Thyroid gland (tissue), 4 donors: ENCODE results near the gene F10. TPM values are rescaled to one million over a fixed set of nuclear protein-coding genes. Genes with fewer than 3 reads are reported as not detected.

ENCODE experiments used
- DNase-seq, 2 donors: peaks; one replicate each; pipeline ENCODE4 v3.0.0-alpha.2; 2019
- H3K27ac ChIP-seq, 3 donors: fragments of 200-600 bp; sonication (generic); 1 replicate in 2 of 3; 2 replicates in 1 of 3; pipeline ENCODE4 v1.5.1; 2016 to 2019; ENCODE audit warnings: mild to moderate bottlenecking in 1 of 3, moderate library complexity in 1 of 3
- H3K27me3 ChIP-seq: fragments of 200-600 bp; sonication (generic); one replicate; pipeline ENCODE4 v1.5.1; 2019
- H3K36me3 ChIP-seq, 2 donors: fragments of 200-600 bp; sonication (generic); one replicate each; pipeline ENCODE4 v1.5.1; 2016 to 2019
- H3K4me1 ChIP-seq, 2 donors: fragments of 200-600 bp; sonication (generic); one replicate each; pipeline ENCODE4 v1.5.1; 2017 to 2019
- H3K4me3 ChIP-seq, 3 donors: fragments of 200-600 bp; sonication (generic); replicated peaks in 1 of 3; 1 replicate in 2 of 3; 2 replicates in 1 of 3; pipeline ENCODE4 v1.5.1; 2016; ENCODE audit warnings: mild to moderate bottlenecking in 1 of 3
- H3K9me3 ChIP-seq: fragments of 200-600 bp; sonication (generic); one replicate; pipeline ENCODE4 v1.5.1; 2017
- POLR2A ChIP-seq, 2 donors: fragments of 450-650 bp; IDR thresholded peaks; one replicate each; pipeline ENCODE4 v1.6.1; 2017; ENCODE audit warnings: antibody characterized with exemption in 2 of 2, mild to moderate bottlenecking in 2 of 2, moderate library complexity in 1 of 2
- WGBS, 2 donors: methylation state at CpG; one replicate each; pipeline ENCODE4 v1.1.5; 2017; 5-methylcytosine and 5-hydroxymethylcytosine counted together
- intact Hi-C: fragments of 100-400 bp; cut with DNase I; formaldehyde crosslinking; loops from one replicate; pipeline ENCODE4 v1.15.1; 2023
- total RNA-seq, 4 donors: library from RNA; depleted of rRNA; stranded (reverse); fragments of >200 nt; gene quantifications; one replicate each; pipeline ENCODE4 v1.2.3, GENCODE V29; 2016
- TF ChIP-seq, protein P1 (sequence below), 6 experiments: fragments of 200-600 bp in 3 of 6; fragments of 450-650 bp in 3 of 6; sonication (generic) in 3 of 6; IDR thresholded peaks; one replicate each; pipeline ENCODE4 v1.5.1; 2016 to 2019; ENCODE audit warnings: antibody characterized with exemption in 6 of 6, mild to moderate bottlenecking in 2 of 6, inconsistent platforms in 1 of 6, moderate library complexity in 1 of 6

F10 gene
- total RNA-seq, 4 donors from 2014 or later: 4.0 to 19.9 (median 7.0) TPM

DNA sequence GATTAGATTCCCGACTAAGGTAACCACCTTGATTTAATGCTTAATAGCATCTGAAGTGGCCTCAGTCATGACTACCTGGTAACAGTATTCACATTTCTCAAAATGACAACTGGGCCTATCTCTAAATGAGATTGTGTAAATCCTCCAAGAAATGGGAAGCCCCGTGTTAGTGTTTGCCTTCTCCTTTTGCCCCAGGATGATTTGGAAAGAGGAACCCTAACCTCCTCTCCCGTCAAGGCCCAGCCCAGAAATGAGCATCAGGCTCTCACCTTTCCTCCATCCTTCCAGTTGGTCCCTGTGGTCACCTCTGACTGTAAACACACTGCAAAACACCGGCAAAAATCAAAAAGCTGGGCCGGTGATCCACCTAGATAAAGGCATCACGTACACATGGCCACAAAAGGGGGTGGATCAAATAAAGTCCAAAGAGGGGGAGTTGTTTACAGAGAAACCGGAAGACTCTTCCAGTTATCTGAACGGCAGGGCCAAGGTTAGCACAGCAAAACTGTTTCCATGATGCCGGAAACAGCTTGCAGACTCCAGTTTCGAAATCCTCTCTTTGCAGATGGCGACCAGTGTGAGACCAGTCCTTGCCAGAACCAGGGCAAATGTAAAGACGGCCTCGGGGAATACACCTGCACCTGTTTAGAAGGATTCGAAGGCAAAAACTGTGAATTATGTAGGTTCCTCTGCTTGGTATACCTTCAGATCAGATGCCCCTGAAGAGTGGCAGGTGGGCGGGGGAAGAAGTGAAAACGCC lies 16.4 kb downstream of the F10 start:
- intact Hi-C loops: no loop called here
- WGBS, 2 donors: 84 to 85% methylated on average over 16 of the region's 16 CpGs
- Histone ChIP-seq H3K36me3 (no peaks in the 10 kb centered on the region), H3K4me3 (no peak overlapping the region), H3K27ac (no peak overlapping the region), H3K27me3 (no peaks in the 10 kb centered on the region), H3K4me1 (peaks cover 0 to 7% of the 10 kb centered on the region in 2 donors), H3K9me3 (no peaks in the 10 kb centered on the region)
- TF ChIP-seq, protein P1, sequence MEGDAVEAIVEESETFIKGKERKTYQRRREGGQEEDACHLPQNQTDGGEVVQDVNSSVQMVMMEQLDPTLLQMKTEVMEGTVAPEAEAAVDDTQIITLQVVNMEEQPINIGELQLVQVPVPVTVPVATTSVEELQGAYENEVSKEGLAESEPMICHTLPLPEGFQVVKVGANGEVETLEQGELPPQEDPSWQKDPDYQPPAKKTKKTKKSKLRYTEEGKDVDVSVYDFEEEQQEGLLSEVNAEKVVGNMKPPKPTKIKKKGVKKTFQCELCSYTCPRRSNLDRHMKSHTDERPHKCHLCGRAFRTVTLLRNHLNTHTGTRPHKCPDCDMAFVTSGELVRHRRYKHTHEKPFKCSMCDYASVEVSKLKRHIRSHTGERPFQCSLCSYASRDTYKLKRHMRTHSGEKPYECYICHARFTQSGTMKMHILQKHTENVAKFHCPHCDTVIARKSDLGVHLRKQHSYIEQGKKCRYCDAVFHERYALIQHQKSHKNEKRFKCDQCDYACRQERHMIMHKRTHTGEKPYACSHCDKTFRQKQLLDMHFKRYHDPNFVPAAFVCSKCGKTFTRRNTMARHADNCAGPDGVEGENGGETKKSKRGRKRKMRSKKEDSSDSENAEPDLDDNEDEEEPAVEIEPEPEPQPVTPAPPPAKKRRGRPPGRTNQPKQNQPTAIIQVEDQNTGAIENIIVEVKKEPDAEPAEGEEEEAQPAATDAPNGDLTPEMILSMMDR (IDR thresholded peaks at IDR 0.05): no peak
- TF ChIP-seq POLR2A (IDR thresholded peaks at IDR 0.05): no peak
- no peak for DNase-seq

DNA sequence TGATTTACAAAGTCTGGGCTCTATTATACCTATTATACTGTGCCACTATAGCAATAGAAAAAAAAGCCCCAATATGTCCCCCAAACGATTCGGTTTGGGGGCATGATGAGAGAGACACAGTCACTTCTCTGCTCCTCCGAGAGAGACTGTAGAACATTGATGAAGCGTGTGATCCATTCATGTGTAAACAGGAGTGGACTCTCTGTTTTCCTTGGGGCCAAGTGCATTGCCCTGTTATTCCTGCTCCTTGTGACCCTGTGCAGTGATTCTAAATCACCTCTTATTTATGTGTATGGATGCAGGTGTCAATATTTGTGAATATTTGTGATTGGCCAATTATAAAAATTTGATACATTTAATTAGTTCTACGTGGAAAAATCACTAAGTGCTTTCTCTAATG lies 17.0 kb downstream of the F10 start:
- TF ChIP-seq POLR2A (IDR thresholded peaks at IDR 0.05): no peak
- TF ChIP-seq, protein P1 (IDR thresholded peaks at IDR 0.05): no peak
- peaks cover 0 to 7% of the 10 kb centered on the region in 2 donors for H3K4me1 ChIP-seq
- H3K4me3 ChIP-seq: no peak overlapping the region
- no peaks in the 10 kb centered on the region for H3K9me3 ChIP-seq
- H3K27ac ChIP-seq: no peak overlapping the region
- H3K27me3 ChIP-seq: no peaks in the 10 kb centered on the region
- intact Hi-C loops: no loop called here
- H3K36me3 ChIP-seq: no peaks in the 10 kb centered on the region
- WGBS, 2 donors: 36 to 48% methylated on average over 5 of the region's 5 CpGs
- DNase-seq: peak in 1 of 2 donors; percentile 4

DNA sequence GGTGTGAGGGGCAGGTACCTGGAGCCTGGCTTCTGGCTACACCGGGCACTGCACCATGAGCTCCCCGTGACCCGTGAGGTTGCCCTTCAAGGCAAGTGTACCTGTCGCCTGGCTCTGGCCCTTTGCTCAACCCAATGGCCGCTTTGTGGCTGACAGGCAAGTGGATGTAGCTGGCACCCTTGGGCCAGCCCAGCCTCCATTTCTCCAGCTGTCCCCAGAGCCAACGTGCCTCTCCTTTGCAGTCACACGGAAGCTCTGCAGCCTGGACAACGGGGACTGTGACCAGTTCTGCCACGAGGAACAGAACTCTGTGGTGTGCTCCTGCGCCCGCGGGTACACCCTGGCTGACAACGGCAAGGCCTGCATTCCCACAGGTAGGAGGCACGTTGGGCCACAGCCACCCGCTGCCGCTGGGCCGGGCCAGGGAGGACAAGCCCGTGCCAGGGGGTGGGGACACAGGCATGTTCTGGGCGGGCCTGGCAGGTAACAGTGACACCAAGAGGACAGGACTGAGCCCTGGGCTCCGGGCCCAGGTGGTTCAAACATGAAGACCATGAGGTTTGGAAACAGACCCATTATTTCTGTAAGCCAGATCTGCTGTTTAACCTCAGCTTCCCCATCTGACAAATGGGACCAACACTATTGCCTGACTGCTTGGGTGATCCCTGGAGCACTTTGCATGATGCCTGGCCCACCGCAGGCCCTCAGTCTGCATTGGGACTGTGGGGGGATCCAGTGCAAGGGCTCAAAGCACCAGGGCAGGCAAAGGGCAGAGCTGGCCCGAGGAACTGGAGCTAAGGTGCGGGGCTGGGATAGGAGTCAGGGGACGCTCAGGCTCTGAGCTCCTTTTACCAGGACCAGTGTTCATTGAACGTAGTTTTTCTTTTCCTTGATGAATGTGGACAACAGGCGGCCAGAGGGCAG lies 18.3 kb downstream of the F10 start:
- 94 to 99% methylated on average over 15 to 17 of the region's 26 CpGs for WGBS, 2 donors
- TF ChIP-seq POLR2A (IDR thresholded peaks at IDR 0.05): no peak
- TF ChIP-seq, protein P1 (IDR thresholded peaks at IDR 0.05): no peak
- Histone ChIP-seq H3K36me3 (no peaks in the 10 kb centered on the region), H3K4me3 (no peak overlapping the region), H3K4me1 (peaks cover 0 to 7% of the 10 kb centered on the region in 2 donors), H3K27ac (no peak overlapping the region), H3K9me3 (no peaks in the 10 kb centered on the region), H3K27me3 (no peaks in the 10 kb centered on the region)
- DNase-seq: peak in 1 of 2 donors; percentile 2
- intact Hi-C loops: no loop called here

DNA sequence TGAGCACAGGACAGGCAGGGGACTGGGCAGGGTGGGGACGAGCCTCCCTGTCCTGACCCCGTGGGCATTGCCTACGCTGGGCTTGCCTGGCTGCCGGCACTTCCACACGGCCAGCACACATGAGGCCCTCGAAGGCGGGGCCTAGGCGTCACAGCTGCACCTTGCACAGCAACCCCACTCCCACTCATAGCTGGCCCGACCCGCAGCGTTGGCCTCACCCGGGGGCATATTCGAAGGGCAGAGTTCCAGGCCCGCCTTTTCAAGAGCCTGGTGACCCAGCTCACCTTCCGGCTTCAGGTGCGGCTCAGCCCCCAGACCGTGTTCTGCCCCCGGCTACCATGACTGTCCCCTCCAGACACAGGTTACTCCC lies 19.0 kb downstream of the F10 start:
- H3K36me3 ChIP-seq: no peaks in the 10 kb centered on the region
- H3K27me3 ChIP-seq: no peaks in the 10 kb centered on the region
- intact Hi-C loops: no loop called here
- H3K27ac ChIP-seq: no peak overlapping the region
- 94 to 95% methylated on average over 10 to 16 of the region's 18 CpGs for WGBS, 2 donors
- H3K4me1 ChIP-seq: peaks cover 0 to 7% of the 10 kb centered on the region in 2 donors
- peak in 1 of 2 donors; percentile 1 for DNase-seq
- no peak overlapping the region for H3K4me3 ChIP-seq
- no peaks in the 10 kb centered on the region for H3K9me3 ChIP-seq
- no peak for TF ChIP-seq POLR2A (IDR thresholded peaks at IDR 0.05)
- TF ChIP-seq, protein P1 (IDR thresholded peaks at IDR 0.05): no peak
